Activated T-helper 17 cell treated with anti-CD3 and anti-CD28 coated beads, Interleukin-2, amount 50 U/mL, for 72 hours (primary cell): ENCODE results near the gene FBXL14. TPM values are rescaled to one million over a fixed set of nuclear protein-coding genes. Genes with fewer than 3 reads are reported as not detected.

Experiments
- ATAC-seq: fragments of 150-1000 bp; cut with Tn5 transposase; replicated peaks from 2 replicates; pipeline ENCODE4 v1.10.0; 2021; ENCODE audit warnings: mild to moderate bottlenecking, moderate library complexity
- H3K27ac Mint-ChIP-seq: one replicate; pipeline ENCODE4 v1.8.0; 2022; ENCODE audit warnings: mixed read lengths
- H3K27me3 Mint-ChIP-seq: one replicate; pipeline ENCODE4 v1.8.0; 2022; ENCODE audit warnings: mixed read lengths
- H3K36me3 Mint-ChIP-seq: one replicate; pipeline ENCODE4 v1.8.0; 2022; ENCODE audit warnings: low read depth, mild to moderate bottlenecking, mixed read lengths
- H3K4me1 Mint-ChIP-seq: one replicate; pipeline ENCODE4 v1.8.0; 2022; ENCODE audit warnings: mixed read lengths
- H3K4me3 Mint-ChIP-seq: one replicate; pipeline ENCODE4 v1.8.0; 2022; ENCODE audit warnings: mild to moderate bottlenecking, mixed read lengths
- H3K9me3 Mint-ChIP-seq: one replicate; pipeline ENCODE4 v1.8.0; 2022; ENCODE audit warnings: mixed read lengths
- total RNA-seq, 2 donors: library from RNA; stranded (reverse); gene quantifications; one replicate each; pipeline ENCODE4 v1.2.3, GENCODE V29; 2022

FBXL14 gene
- total RNA-seq, 2 donors from 2014 or later, result 22.2 to 29.8 TPM

DNA sequence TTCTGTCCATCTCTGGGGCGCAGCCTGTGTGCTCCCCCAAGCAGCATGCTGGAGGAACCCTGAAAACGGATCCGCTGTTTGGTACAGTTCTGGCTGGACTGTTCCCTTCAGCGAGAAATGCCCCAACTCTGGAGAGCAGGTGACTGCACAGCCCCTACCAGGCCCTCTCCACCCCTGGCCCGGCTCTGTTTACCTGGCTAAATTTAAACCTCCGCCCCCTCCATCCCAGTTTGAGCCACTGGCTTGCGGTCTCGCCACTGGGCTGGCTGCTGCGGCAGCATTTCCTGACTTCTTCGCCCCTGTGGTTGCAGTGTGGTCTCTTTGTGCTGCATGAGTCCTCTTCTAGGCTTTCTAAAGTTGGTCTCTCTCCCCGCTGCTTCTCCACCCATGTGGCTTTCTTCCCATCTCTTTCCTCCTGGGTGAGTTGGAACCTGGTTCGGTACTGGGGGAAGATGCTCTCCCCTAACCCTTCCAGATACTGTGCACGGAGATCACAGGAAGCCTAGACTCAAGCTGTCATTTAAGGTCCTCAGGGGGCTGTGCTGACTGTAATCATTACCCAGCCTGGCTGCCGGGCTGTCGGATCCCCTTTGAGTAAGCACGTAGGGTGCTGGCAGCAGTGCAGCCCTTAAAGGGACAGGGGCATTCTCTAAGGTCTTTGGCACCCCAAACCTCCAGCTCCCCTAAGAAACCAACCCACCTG, 60.6 kb downstream of the FBXL14 start:
- Mint-ChIP-seq H3K4me3 (peak overlapping the region; percentile 77), H3K9me3 (no peaks in the 10 kb centered on the region), H3K27me3 (peaks cover 62% of the 10 kb centered on the region), H3K4me1 (peaks cover 22% of the 10 kb centered on the region), H3K36me3 (peaks cover 12% of the 10 kb centered on the region), H3K27ac (peak overlapping the region; percentile 55)
- ATAC-seq, result peak; percentile 81

DNA sequence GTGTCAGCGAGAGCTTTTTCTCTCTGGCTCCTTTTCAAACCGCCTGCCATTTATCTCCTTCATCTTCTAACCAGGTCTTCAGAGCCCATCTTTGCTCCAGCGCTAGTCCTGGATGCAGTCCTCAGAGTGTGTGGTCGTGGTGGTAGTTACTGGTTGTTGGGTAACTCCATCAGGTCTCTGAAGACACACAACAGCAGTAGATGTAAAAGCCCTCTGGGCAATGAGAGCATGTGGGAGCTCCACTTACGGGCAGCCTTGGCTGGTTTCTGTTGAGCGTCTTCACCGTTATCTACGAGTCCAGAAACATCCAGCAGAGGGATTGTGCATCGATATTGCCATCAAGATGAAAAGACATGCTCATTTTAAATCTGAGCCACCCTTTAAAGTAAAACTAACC, 61.2 kb downstream of the FBXL14 start:
- Mint-ChIP-seq H3K27ac (no peak overlapping the region), H3K9me3 (no peaks in the 10 kb centered on the region), H3K36me3 (peaks cover 12% of the 10 kb centered on the region), H3K27me3 (peaks cover 64% of the 10 kb centered on the region), H3K4me1 (peaks cover 22% of the 10 kb centered on the region), H3K4me3 (peak overlapping the region; percentile 77)
- peak; percentile 44 for ATAC-seq

DNA sequence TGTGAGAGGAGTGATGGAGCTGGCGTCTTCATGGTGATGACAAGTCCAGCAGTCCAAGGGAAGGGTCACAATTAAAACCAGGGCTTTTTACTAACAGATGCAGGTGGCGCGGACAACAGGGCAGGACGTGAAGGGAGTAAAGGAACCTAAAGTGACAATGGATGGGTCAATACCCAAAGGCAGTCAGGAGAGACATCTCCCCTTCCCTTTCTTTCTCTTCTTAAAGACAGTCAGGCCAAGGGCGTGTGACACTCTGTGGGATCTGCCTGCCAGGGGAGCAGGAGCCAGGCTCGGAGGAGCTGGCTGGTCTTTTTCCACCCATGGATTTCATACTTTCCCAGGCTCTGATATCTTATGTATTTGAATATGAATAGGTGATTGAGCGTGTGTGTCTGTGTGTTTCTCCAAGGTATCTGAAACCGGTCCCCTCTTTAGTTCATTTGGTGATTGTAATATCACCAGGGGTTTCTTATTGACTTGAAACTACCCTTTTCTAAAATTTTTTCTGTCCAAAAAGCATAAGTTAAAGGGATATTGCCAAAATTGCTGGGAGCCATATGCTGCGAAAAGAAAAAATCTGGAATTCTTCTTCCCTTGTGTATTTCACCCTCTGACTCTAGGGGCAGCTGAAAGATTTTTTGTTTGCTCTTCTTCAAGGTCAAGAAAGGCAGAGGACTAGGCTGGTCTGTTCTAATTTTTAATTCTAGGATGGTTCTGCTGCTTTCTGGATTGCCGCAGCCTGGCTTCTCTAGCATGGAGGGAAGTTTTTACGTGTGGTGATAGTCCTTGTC, 61.8 kb downstream of the FBXL14 start:
- Mint-ChIP-seq H3K27ac (no peak overlapping the region), H3K9me3 (no peaks in the 10 kb centered on the region), H3K36me3 (peaks cover 12% of the 10 kb centered on the region), H3K4me3 (peak overlapping the region; percentile 77), H3K4me1 (peaks cover 22% of the 10 kb centered on the region), H3K27me3 (peaks cover 66% of the 10 kb centered on the region)
- ATAC-seq, result no peak

DNA sequence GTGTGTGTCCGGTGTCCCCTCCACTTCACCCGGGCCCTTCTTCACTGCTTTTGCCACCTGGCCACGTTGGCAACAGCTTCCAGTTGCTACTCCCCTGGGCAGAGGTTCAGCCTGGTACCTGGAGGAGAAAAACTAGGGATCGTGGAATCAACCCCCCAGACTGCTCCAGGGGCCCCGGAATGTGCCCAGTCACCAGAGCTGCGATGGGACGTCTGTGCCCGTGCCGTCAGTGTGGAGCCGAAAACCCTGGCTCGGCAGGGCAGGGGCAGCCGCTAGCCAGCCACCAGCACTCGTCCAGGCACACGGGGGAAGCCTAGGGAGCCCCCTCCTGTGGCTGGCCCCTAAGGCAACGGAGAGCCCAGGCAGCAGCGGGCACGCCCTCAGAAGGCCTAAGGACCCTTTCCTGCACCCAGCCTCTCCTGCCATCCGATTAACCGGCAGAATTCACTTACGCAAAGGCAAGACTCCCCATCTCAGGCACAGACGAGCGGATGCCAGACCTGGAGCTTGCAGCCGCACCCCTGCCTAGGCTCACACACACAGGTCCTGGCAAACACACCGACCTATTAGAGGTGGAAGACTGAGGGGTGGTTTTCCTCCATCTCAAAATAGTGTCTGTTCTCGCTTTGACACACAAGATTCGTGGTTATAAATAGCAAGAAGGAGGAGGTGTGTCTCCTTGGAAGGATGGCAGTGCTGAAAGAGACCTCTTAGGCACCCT, 62.6 kb downstream of the FBXL14 start:
- Mint-ChIP-seq H3K27me3 (peaks cover 63% of the 10 kb centered on the region), H3K9me3 (no peaks in the 10 kb centered on the region), H3K36me3 (peaks cover 12% of the 10 kb centered on the region), H3K4me3 (peak overlapping the region; percentile 77), H3K27ac (no peak overlapping the region), H3K4me1 (peaks cover 22% of the 10 kb centered on the region)
- ATAC-seq, result no peak

DNA sequence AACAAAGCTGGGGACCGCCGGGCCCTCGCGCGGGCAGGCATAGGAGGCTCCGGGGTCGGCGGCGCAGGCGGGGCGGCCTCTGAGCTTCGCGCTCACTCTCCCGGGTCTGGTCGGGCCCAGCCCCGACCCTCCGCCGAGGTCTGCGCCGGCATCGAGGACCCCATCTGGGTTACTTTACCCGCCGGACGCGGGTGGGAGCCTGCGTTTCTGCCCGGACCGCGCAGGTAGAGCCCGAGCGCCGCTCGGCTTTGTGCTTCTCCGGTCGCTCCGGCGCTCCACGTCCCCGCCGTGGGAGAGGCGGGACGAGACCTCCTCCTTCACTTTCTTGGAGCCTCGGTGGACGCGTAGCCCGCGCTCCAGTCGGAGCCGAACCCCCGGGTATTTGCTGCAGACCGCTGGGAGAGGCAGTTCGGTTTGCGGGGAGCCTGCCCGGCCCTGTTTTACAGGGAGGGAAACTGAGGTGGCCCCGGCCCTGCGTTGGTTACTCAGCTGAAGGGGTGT, 63.2 kb downstream of the FBXL14 start:
- Mint-ChIP-seq H3K4me3 (peak overlapping the region; percentile 77), H3K36me3 (peaks cover 12% of the 10 kb centered on the region), H3K9me3 (no peaks in the 10 kb centered on the region), H3K27ac (no peak overlapping the region), H3K27me3 (peaks cover 64% of the 10 kb centered on the region), H3K4me1 (peaks cover 22% of the 10 kb centered on the region)
- no peak for ATAC-seq

DNA sequence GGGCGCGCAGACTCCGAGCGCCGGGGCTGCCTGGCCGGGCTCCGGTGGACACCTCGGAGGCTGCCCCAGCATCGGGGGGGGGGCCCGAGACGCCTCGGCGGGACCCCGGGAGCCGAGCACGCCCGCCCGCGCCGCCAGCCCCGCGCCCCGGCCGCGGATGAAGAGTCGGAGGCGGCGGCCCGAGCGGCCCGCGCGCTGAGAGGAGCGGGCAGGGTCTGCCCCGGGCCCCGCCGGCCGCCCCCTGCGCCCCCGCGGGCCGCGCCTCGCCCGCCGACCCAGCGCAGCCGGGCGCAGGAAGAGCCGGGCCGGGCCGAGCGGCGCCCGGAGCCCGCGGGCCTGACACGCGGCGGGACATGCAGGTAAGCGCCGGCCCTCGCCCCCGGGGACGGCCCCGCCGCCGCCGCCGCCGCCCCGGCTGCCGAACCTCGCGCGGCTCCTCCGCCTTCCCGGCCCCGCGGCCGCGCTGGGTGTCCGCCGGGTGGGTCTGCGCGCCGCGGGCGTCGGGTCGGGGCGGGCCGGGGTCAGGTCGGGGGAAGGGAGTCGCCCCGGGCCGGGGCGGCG, 63.7 kb downstream of the FBXL14 start:
- H3K27me3 Mint-ChIP-seq, result peaks cover 62% of the 10 kb centered on the region
- H3K4me3 Mint-ChIP-seq, result no peak overlapping the region
- H3K9me3 Mint-ChIP-seq, result no peaks in the 10 kb centered on the region
- no peak for ATAC-seq
- H3K4me1 Mint-ChIP-seq, result peaks cover 22% of the 10 kb centered on the region
- H3K27ac Mint-ChIP-seq, result no peak overlapping the region
- H3K36me3 Mint-ChIP-seq, result peaks cover 12% of the 10 kb centered on the region

DNA sequence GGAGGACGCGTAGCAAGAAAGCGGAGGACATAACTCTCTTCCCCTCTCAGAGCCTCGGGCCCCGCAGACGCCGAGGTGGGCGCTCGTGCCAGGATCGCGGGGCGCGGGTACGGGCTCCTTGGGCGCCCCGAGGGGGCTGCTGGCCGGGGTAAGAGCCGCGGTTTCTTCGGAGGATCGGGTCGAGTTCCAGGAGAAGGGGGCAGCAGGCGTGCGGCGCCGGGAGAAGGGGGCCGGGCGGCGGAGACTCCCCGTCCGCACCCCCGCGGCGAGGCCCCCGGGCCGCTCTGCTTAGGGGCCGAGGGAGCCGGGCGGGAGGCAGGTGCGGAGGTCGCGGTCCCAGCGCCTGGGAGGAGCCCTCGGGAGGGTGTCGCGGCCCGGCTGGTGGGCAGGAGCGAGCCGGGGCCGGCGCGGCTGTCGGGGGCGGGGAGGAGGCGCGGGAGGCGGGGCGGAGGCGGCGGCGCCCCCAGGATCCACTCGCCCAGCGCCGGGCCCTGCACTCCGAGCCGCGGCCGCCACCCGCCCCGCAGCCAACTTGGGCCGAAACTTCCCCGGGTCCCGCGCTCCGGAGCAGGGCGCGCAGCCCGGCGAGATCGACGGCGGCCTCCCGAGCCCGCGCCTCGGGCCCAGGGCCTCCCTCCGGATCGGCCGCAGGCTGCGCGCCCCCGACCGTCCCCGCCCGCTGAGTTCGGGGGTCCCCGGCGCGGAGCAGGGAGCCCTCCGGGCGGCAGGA, 64.4 kb downstream of the FBXL14 start:
- Mint-ChIP-seq H3K36me3 (peaks cover 12% of the 10 kb centered on the region), H3K27me3 (peaks cover 60% of the 10 kb centered on the region), H3K9me3 (no peaks in the 10 kb centered on the region), H3K27ac (no peak overlapping the region), H3K4me3 (peak overlapping the region; percentile 68), H3K4me1 (peaks cover 22% of the 10 kb centered on the region)
- no peak for ATAC-seq

DNA sequence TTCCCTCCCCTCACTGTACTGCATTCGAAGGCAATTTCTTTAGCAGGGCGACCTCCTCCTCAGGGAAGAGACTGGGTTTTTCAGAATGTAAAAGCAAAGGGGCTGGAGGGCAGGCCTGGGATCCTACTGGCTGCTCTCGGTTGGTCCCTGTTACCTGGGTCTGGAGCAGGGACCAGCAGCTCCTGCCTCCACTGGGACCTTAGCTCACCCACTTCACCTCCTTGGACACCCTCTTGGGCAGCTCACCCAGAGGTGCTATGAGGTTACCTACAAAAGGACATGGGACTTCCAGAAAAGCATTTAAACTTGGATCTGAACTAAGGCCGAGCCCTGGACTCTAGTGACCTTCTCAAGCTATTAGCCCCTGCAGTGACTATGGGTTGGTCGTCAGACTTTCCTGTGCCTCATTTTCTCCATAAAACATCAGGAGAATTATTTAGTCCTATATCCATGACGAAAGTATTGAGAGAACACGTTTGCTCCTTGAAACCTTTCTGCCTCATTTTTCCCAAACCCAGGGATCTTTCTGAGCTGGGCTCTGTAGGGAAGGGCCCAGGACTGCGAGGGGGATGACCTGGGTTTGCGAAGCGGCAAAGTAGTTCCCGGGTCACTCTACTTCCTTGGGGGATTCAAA, 65.0 kb downstream of the FBXL14 start:
- Mint-ChIP-seq H3K27ac (no peak overlapping the region), H3K27me3 (peaks cover 60% of the 10 kb centered on the region), H3K36me3 (peaks cover 12% of the 10 kb centered on the region), H3K4me1 (peaks cover 22% of the 10 kb centered on the region), H3K4me3 (peak overlapping the region; percentile 68), H3K9me3 (no peaks in the 10 kb centered on the region)
- no peak for ATAC-seq

DNA sequence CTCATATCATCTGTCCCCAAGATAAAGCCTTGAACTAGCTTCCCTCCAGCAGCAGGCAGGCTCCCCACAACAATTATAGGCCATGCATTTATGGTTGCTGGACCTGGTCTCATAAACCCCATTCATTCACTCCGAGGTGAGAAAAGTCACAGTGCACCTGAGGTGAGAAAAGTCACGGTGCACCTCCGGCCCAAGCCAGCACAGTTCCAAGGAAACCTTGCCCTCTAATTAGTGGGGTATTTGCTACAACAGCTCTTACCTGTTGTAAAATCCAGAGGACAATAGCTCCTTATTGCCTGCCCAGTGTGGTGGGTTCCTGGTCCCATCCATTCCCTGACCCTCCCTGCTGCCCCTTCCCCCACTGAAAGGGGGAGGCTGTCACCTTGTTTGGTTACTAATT, 65.6 kb downstream of the FBXL14 start:
- Mint-ChIP-seq H3K36me3 (peaks cover 9% of the 10 kb centered on the region), H3K9me3 (no peaks in the 10 kb centered on the region), H3K4me3 (no peak overlapping the region), H3K27ac (no peak overlapping the region), H3K27me3 (peaks cover 61% of the 10 kb centered on the region), H3K4me1 (peaks cover 19% of the 10 kb centered on the region)
- ATAC-seq, result no peak

DNA sequence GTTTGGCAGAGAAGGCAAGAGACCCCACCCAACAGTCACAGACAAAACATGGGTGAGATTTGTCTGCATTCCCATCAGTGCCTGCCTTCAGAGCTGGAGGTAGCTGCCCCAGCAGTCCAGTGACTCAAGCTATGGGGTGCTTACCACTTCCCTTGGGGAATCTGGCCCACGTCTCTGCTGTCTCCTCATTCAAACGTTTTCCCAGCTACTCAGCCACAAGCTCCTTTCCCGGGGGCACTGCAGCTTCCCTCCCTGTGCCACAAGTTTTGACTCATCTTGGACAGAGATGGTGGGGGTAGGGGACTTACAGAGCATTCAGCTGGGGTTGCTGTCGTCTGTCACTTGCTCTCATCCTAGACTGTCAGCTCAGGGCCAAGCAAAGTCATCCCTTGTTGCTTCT, 66.6 kb downstream of the FBXL14 start:
- peaks cover 54% of the 10 kb centered on the region for H3K27me3 Mint-ChIP-seq
- no peak overlapping the region for H3K27ac Mint-ChIP-seq
- H3K4me3 Mint-ChIP-seq, result no peak overlapping the region
- no peaks in the 10 kb centered on the region for H3K9me3 Mint-ChIP-seq
- H3K36me3 Mint-ChIP-seq, result peaks cover 6% of the 10 kb centered on the region
- ATAC-seq, result no peak
- H3K4me1 Mint-ChIP-seq, result peaks cover 9% of the 10 kb centered on the region

DNA sequence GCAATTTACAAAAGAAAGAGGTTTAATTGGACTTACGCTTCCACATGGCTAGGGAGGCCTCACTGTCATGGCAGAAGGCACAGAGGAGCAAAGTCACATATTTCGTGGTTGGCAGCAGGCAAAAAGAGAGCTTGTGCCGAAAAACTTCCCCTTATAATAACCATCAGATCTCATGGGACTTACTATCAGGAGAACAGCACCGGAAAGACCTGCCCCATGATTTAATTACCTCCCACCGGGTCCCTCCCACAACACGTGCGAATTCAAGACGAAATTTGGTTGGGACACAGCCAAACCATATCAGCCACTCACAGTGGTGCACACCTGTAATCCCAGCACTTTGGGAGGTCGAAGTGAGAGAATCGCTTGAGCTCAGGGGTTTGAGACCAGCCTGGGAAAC, 68.5 kb downstream of the FBXL14 start:
- Mint-ChIP-seq H3K27ac (no peak overlapping the region), H3K36me3 (peaks cover 6% of the 10 kb centered on the region), H3K4me1 (no peaks in the 10 kb centered on the region), H3K4me3 (no peak overlapping the region), H3K9me3 (no peaks in the 10 kb centered on the region), H3K27me3 (peaks cover 45% of the 10 kb centered on the region)
- ATAC-seq, result no peak

DNA sequence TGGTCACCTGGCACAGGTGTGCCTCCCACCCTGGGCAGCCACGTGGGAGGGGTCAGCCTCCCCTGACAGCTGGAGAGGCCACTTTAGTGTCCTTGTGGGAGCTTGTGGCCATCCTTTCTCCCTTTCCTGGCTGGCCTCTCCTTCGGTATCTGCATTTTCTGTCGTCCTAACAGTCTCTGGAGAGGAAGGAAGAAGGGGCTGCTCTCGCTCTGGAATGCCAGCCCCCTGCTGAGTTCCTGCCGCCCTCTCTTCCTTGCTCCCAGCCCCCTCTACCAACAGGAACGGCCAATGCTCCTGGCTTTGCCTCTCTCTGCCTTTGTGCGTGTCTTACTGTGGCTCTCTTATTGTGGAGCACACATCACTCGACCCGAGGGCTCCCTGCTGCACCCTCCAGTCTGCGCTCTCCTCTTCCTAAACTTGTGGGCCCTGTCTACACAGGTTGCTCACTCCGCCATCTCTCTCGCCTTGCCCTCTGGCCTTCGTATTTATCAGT, 70.8 kb downstream of the FBXL14 start:
- Mint-ChIP-seq H3K36me3 (no peaks in the 10 kb centered on the region), H3K9me3 (no peaks in the 10 kb centered on the region), H3K4me1 (no peaks in the 10 kb centered on the region), H3K27ac (no peak overlapping the region), H3K27me3 (peaks cover 43% of the 10 kb centered on the region), H3K4me3 (no peak overlapping the region)
- no peak for ATAC-seq

DNA sequence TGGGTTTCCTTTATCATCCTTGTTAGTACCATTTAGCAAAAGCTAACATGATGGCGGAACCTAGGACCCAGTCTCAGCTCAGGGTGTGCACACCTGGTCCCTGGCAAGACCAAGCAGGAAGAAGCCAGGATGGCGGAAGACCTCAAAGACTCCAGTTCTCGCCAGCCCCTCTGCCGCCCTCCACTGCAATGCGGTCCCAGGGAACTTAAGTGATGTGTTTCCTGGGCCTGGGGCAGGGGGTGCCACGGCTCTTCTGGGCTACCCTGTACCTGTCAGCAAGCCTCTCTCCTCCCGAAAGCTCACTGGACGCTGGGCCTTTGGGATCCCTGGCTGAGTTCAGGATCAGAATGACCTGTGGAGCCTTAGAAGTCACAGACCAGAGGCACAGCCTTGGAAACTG, 71.3 kb downstream of the FBXL14 start:
- no peak for ATAC-seq
- Mint-ChIP-seq H3K9me3 (no peaks in the 10 kb centered on the region), H3K27me3 (peaks cover 40% of the 10 kb centered on the region), H3K4me1 (no peaks in the 10 kb centered on the region), H3K36me3 (no peaks in the 10 kb centered on the region), H3K4me3 (no peak overlapping the region), H3K27ac (no peak overlapping the region)
